ENCODE data around the gene MARCHF10. TPM values are rescaled to one million over a fixed set of nuclear protein-coding genes. Genes with fewer than 3 reads are reported as not detected.

Gene MARCHF10
- total RNA-seq, 1 donor from 2014 or later: not detected

DNA sequence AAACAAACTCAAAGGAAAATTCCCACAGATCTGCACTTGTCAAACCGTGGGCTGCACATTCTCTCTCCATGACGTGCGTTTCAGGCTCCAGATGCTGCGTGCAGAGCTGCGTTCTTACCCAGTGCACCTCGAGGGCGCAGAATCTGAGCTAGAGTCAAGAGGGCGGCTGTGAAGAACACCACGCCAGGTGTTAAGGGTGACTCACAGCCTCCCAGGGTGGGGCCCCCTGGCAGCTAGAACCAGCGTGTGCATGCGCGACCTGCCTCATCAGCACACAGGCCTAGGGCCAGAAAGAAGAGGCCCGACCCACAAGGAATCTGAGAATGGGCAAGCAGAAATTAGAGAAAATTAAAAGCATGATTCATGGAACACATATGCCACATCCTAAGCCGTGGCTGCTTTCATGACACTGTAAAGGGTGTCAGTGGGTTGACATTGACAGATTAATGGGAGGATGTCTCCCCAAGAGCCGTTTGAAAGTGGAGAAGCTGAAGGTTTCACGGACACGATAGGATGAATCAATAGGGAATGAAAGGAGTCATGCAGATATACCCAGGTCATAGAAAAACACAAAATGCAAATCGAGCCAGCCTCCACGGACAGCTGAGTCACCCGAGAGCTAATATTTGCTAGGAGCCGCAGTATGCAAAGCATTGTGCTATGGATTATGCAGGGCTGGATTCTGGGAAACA is 29.0 kb downstream of the MARCHF10 start:
- H3K4me3 ChIP-seq: no peak overlapping the region
- H3K9me3 ChIP-seq (replicated peaks): no peaks in the 10 kb centered on the region
- no peak for DNase-seq
- no peaks in the 10 kb centered on the region for H3K4me1 ChIP-seq
- TF ChIP-seq, protein P1, sequence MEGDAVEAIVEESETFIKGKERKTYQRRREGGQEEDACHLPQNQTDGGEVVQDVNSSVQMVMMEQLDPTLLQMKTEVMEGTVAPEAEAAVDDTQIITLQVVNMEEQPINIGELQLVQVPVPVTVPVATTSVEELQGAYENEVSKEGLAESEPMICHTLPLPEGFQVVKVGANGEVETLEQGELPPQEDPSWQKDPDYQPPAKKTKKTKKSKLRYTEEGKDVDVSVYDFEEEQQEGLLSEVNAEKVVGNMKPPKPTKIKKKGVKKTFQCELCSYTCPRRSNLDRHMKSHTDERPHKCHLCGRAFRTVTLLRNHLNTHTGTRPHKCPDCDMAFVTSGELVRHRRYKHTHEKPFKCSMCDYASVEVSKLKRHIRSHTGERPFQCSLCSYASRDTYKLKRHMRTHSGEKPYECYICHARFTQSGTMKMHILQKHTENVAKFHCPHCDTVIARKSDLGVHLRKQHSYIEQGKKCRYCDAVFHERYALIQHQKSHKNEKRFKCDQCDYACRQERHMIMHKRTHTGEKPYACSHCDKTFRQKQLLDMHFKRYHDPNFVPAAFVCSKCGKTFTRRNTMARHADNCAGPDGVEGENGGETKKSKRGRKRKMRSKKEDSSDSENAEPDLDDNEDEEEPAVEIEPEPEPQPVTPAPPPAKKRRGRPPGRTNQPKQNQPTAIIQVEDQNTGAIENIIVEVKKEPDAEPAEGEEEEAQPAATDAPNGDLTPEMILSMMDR (IDR thresholded peaks at IDR 0.05; ENCODE audit: borderline replicate concordance): no peak
- H3K27ac ChIP-seq (replicated peaks): no peak overlapping the region
- intact Hi-C loops (cut with micrococcal nuclease): no loop called here
- peaks cover 31% of the 10 kb centered on the region for H3K27me3 ChIP-seq (ENCODE audit: low read depth)
- H3K36me3 ChIP-seq: no peaks in the 10 kb centered on the region

DNA sequence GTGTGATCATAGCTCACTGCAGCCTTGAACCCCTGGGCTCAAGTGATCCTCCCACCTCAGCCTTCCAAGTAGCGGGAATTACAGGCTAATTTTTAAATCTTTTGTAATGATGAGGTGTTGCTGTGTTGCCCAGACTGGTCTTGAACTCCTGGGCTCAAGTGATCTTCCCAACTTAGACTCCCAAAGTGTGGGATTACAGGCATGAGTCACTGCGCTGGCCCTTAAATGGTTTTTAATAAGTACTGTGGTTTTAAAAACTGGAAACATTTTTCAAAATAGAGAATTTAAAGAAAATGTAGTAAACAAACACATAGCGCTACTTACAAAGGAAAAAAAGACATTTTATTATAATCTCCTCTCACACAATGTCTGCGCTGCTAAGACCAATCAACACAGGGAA is 32.2 kb downstream of the MARCHF10 start:
- Histone ChIP-seq H3K4me3 (no peak overlapping the region), H3K9me3 (replicated peaks) (no peaks in the 10 kb centered on the region), H3K4me1 (no peaks in the 10 kb centered on the region), H3K27me3 (ENCODE audit: low read depth) (peaks cover 39% of the 10 kb centered on the region), H3K36me3 (no peaks in the 10 kb centered on the region), H3K27ac (replicated peaks) (no peak overlapping the region)
- TF ChIP-seq, protein P1 (IDR thresholded peaks at IDR 0.05; ENCODE audit: borderline replicate concordance): no peak
- no peak for DNase-seq
- intact Hi-C loops (cut with micrococcal nuclease): no loop called here

DNA sequence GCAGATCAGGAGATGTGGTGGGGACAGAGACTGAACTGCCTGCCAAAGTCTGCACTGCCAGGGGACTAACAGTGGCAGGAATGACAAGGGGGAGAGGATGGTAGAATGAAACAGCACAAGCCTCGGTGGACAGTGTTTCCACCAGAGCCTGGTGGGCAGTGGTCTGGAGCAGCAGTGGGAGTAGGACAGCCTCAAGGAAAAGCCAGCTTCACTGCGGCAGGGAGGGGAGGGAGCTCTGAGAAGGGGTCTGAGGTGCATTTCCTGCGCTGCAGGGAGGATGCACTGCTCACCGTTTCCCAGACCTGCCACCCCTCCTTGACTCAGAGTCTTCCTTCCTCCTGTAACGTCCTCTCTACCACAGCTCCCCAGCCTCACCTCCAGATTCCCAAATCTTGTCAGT is 33.8 kb downstream of the MARCHF10 start:
- intact Hi-C loops (cut with micrococcal nuclease): no loop called here
- no peaks in the 10 kb centered on the region for H3K9me3 ChIP-seq (replicated peaks)
- H3K4me1 ChIP-seq: no peaks in the 10 kb centered on the region
- H3K27ac ChIP-seq (replicated peaks): no peak overlapping the region
- no peak overlapping the region for H3K4me3 ChIP-seq
- H3K36me3 ChIP-seq: no peaks in the 10 kb centered on the region
- H3K27me3 ChIP-seq (ENCODE audit: low read depth): peaks cover 39% of the 10 kb centered on the region
- no peak for DNase-seq
- TF ChIP-seq, protein P1 (IDR thresholded peaks at IDR 0.05; ENCODE audit: borderline replicate concordance): no peak

DNA sequence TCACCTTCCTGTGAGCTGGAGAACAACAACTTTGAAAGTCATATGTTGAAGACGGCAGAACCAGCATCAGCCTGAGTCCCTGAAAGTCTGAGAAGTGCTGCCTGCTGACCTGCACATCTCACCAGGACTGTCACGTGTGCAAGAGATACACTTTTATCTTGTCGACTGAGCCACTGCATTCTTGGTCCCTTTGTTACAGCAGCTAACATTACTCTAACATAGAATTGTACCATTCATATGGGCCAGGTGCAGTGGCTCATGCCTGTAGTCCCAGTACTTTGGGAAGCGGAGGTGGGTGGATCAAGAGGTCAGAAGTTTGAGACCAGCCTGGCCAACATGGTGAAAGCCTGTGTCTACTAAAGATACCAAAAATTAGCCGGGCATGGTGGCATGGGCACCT is 40.1 kb downstream of the MARCHF10 start:
- Histone ChIP-seq H3K4me3 (no peak overlapping the region), H3K4me1 (no peaks in the 10 kb centered on the region), H3K36me3 (no peaks in the 10 kb centered on the region), H3K27me3 (ENCODE audit: low read depth) (peaks cover 16% of the 10 kb centered on the region), H3K9me3 (replicated peaks) (no peaks in the 10 kb centered on the region), H3K27ac (replicated peaks) (no peak overlapping the region)
- TF ChIP-seq, protein P1 (IDR thresholded peaks at IDR 0.05; ENCODE audit: borderline replicate concordance): no peak
- intact Hi-C loops (cut with micrococcal nuclease): no loop called here
- DNase-seq: no peak

DNA sequence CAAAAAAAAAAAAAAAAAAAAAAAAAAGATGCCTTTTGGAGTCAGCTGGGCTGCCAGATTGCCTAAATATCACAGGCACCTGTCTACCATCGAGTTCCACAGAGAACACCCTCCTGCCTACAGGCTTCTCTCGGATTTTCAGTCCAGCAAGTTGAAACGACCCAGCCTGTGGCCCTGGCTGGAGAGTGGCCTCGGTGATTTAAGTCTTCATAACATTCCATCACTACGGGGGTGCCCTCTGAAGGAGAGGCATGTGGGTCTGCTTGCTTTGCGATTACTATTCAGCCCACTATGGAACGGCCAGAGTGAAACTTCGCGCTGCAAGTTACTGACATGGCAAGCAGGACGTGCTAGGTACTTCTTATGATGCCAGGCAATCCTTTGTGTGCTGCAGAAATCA is 42.8 kb downstream of the MARCHF10 start:
- H3K4me3 ChIP-seq: no peak overlapping the region
- no peaks in the 10 kb centered on the region for H3K36me3 ChIP-seq
- no peaks in the 10 kb centered on the region for H3K9me3 ChIP-seq (replicated peaks)
- DNase-seq: no peak
- H3K27me3 ChIP-seq (ENCODE audit: low read depth): peaks cover 21% of the 10 kb centered on the region
- no peak overlapping the region for H3K27ac ChIP-seq (replicated peaks)
- TF ChIP-seq, protein P1 (IDR thresholded peaks at IDR 0.05; ENCODE audit: borderline replicate concordance): no peak
- H3K4me1 ChIP-seq: no peaks in the 10 kb centered on the region
- intact Hi-C loops (cut with micrococcal nuclease): no loop called here

Measured in left ventricle myocardium inferior (tissue), 1 donor.